H1 (cell line): ENCODE results near the gene ADM5. TPM values are rescaled to one million over a fixed set of nuclear protein-coding genes. Genes with fewer than 3 reads are reported as not detected.

Experiments
- CTCF ChIA-PET: fragments of 300-600 bp; sonication (Branson Sonifier 250); formaldehyde crosslinking; loops from one replicate; lab custom pipeline; 2021; ENCODE audit not compliant: partially characterized antibody; lab: Charles Lee
- POLR2A ChIA-PET: fragments of 300-600 bp; sonication (Branson Sonifier 250); formaldehyde crosslinking; loops from one replicate; lab custom pipeline; 2021; ENCODE audit warnings: inconsistent platforms; ENCODE audit not compliant: partially characterized antibody; lab: Charles Lee
- DNase-seq, 2 experiments: peaks; one replicate each; pipeline versions ENCODE4 v3.0.0 to v3.0.0-alpha.2; 2010 to 2022; ENCODE audit warnings: low spot score in 2 of 2, low read depth in 1 of 2, mixed read lengths in 1 of 2
- FAIRE-seq: peaks from 2 replicates; lab custom pipeline; 2011; peaks lifted over from hg19 to GRCh38; lab: Jason Lieb, UNC
- H2AFZ ChIP-seq: 2 replicates; pipeline ENCODE4 v1.8.1; 2012; ENCODE audit warnings: low read length, inconsistent platforms
- H2AK5ac ChIP-seq: 2 replicates; pipeline ENCODE4 v1.6.1; 2013; ENCODE audit warnings: low read depth, low read length
- H2BK120ac ChIP-seq: replicated peaks from 2 replicates; pipeline ENCODE3; 2013; ENCODE audit warnings: low read depth, low read length, inconsistent platforms
- H2BK12ac ChIP-seq: 2 replicates; pipeline ENCODE4 v1.6.1; 2013; ENCODE audit warnings: low read depth, low read length
- H2BK15ac ChIP-seq: 2 replicates; pipeline ENCODE4 v1.6.1; 2013; ENCODE audit warnings: low read length
- H2BK20ac ChIP-seq: 2 replicates; pipeline ENCODE4 v1.6.1; 2013; ENCODE audit warnings: low read length
- H2BK5ac ChIP-seq: 2 replicates; pipeline ENCODE4 v1.6.1; 2013; ENCODE audit warnings: low read depth, low read length
- H3K14ac ChIP-seq: 2 replicates; pipeline ENCODE4 v1.6.1; 2013; ENCODE audit warnings: inconsistent platforms; ENCODE audit not compliant: insufficient read length
- H3K18ac ChIP-seq: 2 replicates; pipeline ENCODE4 v1.6.1; 2013; ENCODE audit warnings: low read length; ENCODE audit errors: extremely low read depth
- H3K23ac ChIP-seq: 2 replicates; pipeline ENCODE4 v1.6.1; 2013; ENCODE audit warnings: inconsistent platforms; ENCODE audit not compliant: insufficient read length
- H3K23me2 ChIP-seq: 2 replicates; pipeline ENCODE4 v1.6.1; 2013; ENCODE audit warnings: low read depth, low read length
- H3K27ac ChIP-seq: 2 replicates; pipeline ENCODE4 v1.6.1; 2011; ENCODE audit warnings: low read depth, low read length, inconsistent platforms
- H3K27me3 ChIP-seq, 4 experiments: replicated peaks in 1 of 4; 1 replicate in 1 of 4; 2 replicates in 3 of 4; pipeline versions ENCODE4 v1.6.1 to v1.8.1; 2011 to 2013; ENCODE audit warnings: low read length in 3 of 4, mild to moderate bottlenecking in 3 of 4, inconsistent platforms in 2 of 4, mixed read lengths in 2 of 4, moderate library complexity in 1 of 4; ENCODE audit not compliant: control insufficient read depth in 3 of 4, insufficient read depth in 3 of 4; ENCODE audit errors: extremely low read depth in 1 of 4
- H3K36me3 ChIP-seq, 4 experiments: 2 replicates each; pipeline versions ENCODE4 v1.6.1 to v1.8.1; 2011 to 2013; ENCODE audit warnings: mild to moderate bottlenecking in 4 of 4, low read length in 3 of 4, moderate library complexity in 2 of 4, control low read depth in 1 of 4, inconsistent platforms in 1 of 4; ENCODE audit not compliant: insufficient read depth in 4 of 4, control insufficient read depth in 2 of 4
- H3K4ac ChIP-seq: replicated peaks from 2 replicates; pipeline ENCODE3; 2013; ENCODE audit warnings: low read length, low read depth, mixed read lengths, inconsistent platforms; ENCODE audit not compliant: insufficient read length
- H3K4me1 ChIP-seq, 4 experiments: replicated peaks in 1 of 4; 1 replicate in 1 of 4; 2 replicates in 3 of 4; pipeline versions ENCODE4 v1.6.1 to v1.8.1; 2011 to 2013; ENCODE audit warnings: low read length in 3 of 4, inconsistent platforms in 2 of 4, mixed read lengths in 1 of 4; ENCODE audit not compliant: insufficient read depth in 4 of 4, control insufficient read depth in 3 of 4
- H3K4me2 ChIP-seq, 2 experiments: 2 replicates each; pipeline versions ENCODE4 v1.6.1 to v1.8.1; 2011 to 2013; ENCODE audit warnings: low read depth in 2 of 2, low read length in 2 of 2, control low read depth in 1 of 2, inconsistent platforms in 1 of 2, mild to moderate bottlenecking in 1 of 2; ENCODE audit not compliant: insufficient read depth in 1 of 2
- H3K4me3 ChIP-seq, 4 experiments: fragments of 200-600, 300-600 bp in 1 of 4; sonication (generic), shearing (Covaris generic), sonication (Bioruptor Twin) in 1 of 4; 2 replicates each; pipeline versions ENCODE4 v1.5.1 to v1.8.1; 2011 to 2016; ENCODE audit warnings: low read length in 4 of 4, low read depth in 3 of 4, control low read depth in 2 of 4, inconsistent platforms in 2 of 4, mild to moderate bottlenecking in 2 of 4, mixed read lengths in 1 of 4, moderate library complexity in 1 of 4; ENCODE audit not compliant: insufficient read depth in 2 of 4; ENCODE audit errors: extremely low read depth in 1 of 4
- H3K56ac ChIP-seq: replicated peaks from 2 replicates; pipeline ENCODE3; 2013; ENCODE audit warnings: low read depth, mild to moderate bottlenecking, mixed read lengths, low read length, inconsistent platforms; ENCODE audit not compliant: insufficient read length
- H3K79me1 ChIP-seq: 2 replicates; pipeline ENCODE4 v1.6.1; 2013; ENCODE audit warnings: low read depth, low read length, control low read depth
- H3K79me2 ChIP-seq, 2 experiments: 2 replicates each; pipeline versions ENCODE4 v1.6.1 to v1.8.1; 2012 to 2013; ENCODE audit warnings: low read length in 2 of 2, mild to moderate bottlenecking in 2 of 2, inconsistent platforms in 1 of 2; ENCODE audit not compliant: insufficient read depth in 2 of 2, control insufficient read depth in 1 of 2
- H3K9ac ChIP-seq, 4 experiments: replicated peaks in 1 of 4; 1 replicate in 1 of 4; 2 replicates in 3 of 4; pipeline versions ENCODE4 v1.6.1 to v1.8.1; 2011 to 2013; ENCODE audit warnings: low read depth in 3 of 4, low read length in 3 of 4, control low read depth in 2 of 4, mild to moderate bottlenecking in 2 of 4, moderate library complexity in 2 of 4, inconsistent platforms in 1 of 4; ENCODE audit errors: extremely low read depth in 1 of 4
- H3K9me3 ChIP-seq, 2 experiments: 2 replicates each; pipeline versions ENCODE4 v1.6.1 to v1.8.1; 2012 to 2013; ENCODE audit warnings: mild to moderate bottlenecking in 2 of 2, moderate library complexity in 2 of 2, control low read depth in 1 of 2, inconsistent platforms in 1 of 2, low read depth in 1 of 2, low read length in 1 of 2, mixed read lengths in 1 of 2; ENCODE audit not compliant: insufficient read depth in 2 of 2
- H4K20me1 ChIP-seq, 2 experiments: replicated peaks in 1 of 2; 2 replicates each; pipeline versions ENCODE3 to v1.8.1; 2011 to 2013; ENCODE audit warnings: inconsistent platforms in 2 of 2, low read length in 2 of 2, mild to moderate bottlenecking in 1 of 2; ENCODE audit not compliant: insufficient read depth in 2 of 2, control insufficient read depth in 1 of 2
- H4K5ac ChIP-seq: 2 replicates; pipeline ENCODE4 v1.6.1; 2013; ENCODE audit warnings: low read length, low read depth, mixed read lengths, inconsistent platforms; ENCODE audit not compliant: insufficient read length
- H4K8ac ChIP-seq: 2 replicates; pipeline ENCODE4 v1.8.0; 2013; ENCODE audit warnings: mild to moderate bottlenecking, moderate library complexity, low read length, inconsistent platforms; ENCODE audit not compliant: insufficient read depth; ENCODE audit errors: extremely low read depth
- H4K91ac ChIP-seq: replicated peaks from 2 replicates; pipeline ENCODE3; 2013; ENCODE audit warnings: low read length, mixed read lengths, inconsistent platforms; ENCODE audit not compliant: insufficient read length
- ATF3 ChIP-seq: IDR thresholded peaks from 2 replicates; pipeline ENCODE4 v1.6.1; 2011; ENCODE audit warnings: low read depth, mild to moderate bottlenecking, low read length; ENCODE audit not compliant: insufficient read depth
- CBX8 ChIP-seq: fragments of 300-800, 300-1000 bp; sonication (generic); IDR thresholded peaks from 2 replicates; pipeline ENCODE4 v1.7.1; 2016; ENCODE audit warnings: low read depth, low read length, borderline replicate concordance
- EGR1 ChIP-seq: IDR thresholded peaks from 2 replicates; pipeline ENCODE4 v1.6.1; 2011; ENCODE audit warnings: low read depth, low read length, borderline replicate concordance
- FOSL1 ChIP-seq: IDR thresholded peaks from 2 replicates; pipeline ENCODE4 v1.6.1; 2011; ENCODE audit warnings: mild to moderate bottlenecking, low read depth, low read length, moderate library complexity; ENCODE audit not compliant: insufficient read depth
- KDM1A ChIP-seq: fragments of 200-600, 300-600 bp; sonication (generic); IDR thresholded peaks from 2 replicates; pipeline ENCODE4 v1.7.1; 2016; ENCODE audit warnings: mild to moderate bottlenecking, low read length, borderline replicate concordance
- MAX ChIP-seq: IDR thresholded peaks from 2 replicates; pipeline ENCODE4 v1.6.1; 2012; ENCODE audit warnings: inconsistent platforms
- POLR2A ChIP-seq, 2 experiments: IDR thresholded peaks; 1 replicate in 1 of 2; 2 replicates in 1 of 2; pipeline ENCODE4 v1.6.1; 2011; ENCODE audit warnings: low read depth in 2 of 2, low read length in 2 of 2, mild to moderate bottlenecking in 2 of 2; ENCODE audit errors: control extremely low read depth in 1 of 2
- SIN3A ChIP-seq, 2 experiments: IDR thresholded peaks in 1 of 2; conservative IDR thresholded peaks in 1 of 2; 2 replicates each; pipeline ENCODE4 v1.6.1; 2011 to 2012; ENCODE audit warnings: low read length in 2 of 2, improper control_type of control experiment in 1 of 2, low read depth in 1 of 2, mild to moderate bottlenecking in 1 of 2
- ZNF274 ChIP-seq: IDR thresholded peaks from 2 replicates; pipeline ENCODE4 v1.7.0; 2012; ENCODE audit warnings: low read length, borderline replicate concordance; ENCODE audit errors: extremely low read depth
- WGBS, 2 experiments: shearing (Covaris generic) in 1 of 2; methylation state at CpG; one replicate each; pipeline versions ENCODE4 v1.1.6 to v1.1.7; 2013 to 2015; ENCODE audit warnings: low lambda C conversion rate in 2 of 2, mixed read lengths in 2 of 2, inconsistent platforms in 1 of 2, low coverage in 1 of 2, missing lambda C conversion rate in 1 of 2; ENCODE audit not compliant: insufficient replicate concordance in 2 of 2, insufficient coverage in 1 of 2, insufficient read length in 1 of 2; ENCODE audit errors: extremely low coverage in 1 of 2, missing lambda C conversion rate in 1 of 2; 5-methylcytosine and 5-hydroxymethylcytosine counted together
- polyA plus RNA-seq, 7 experiments: library from polyadenylated mRNA; depleted of rRNA in 3 of 7; stranded (reverse) in 5 of 7; unstranded in 2 of 7; fragments of >200 nt in 5 of 7; fragments of 200-250 nt in 2 of 7; gene quantifications; 1 replicate in 5 of 7; 2 replicates in 1 of 7; 4 replicates in 1 of 7; pipeline versions ENCODE4 v1.2.1 to v1.2.3, GENCODE V29; 2011 to 2013; ENCODE audit warnings: missing spikeins in 2 of 7, mixed read lengths in 2 of 7
- total RNA-seq: library from RNA; stranded (reverse); fragmentation: NEBNext Ultra II Directional; extraction: Animal tissue kit (Norgen Biotek cat#: 25700); gene quantifications from 2 replicates; pipeline ENCODE4 v1.2.1, GENCODE V29; 2021

Gene ADM5
- total and polyA plus RNA-seq, 2 of the 8 experiments (the other 6 are each of a cell fraction or from before 2014, with no cell fraction given), result 2.5 to 2.6 TPM

- DNase-seq (peak; percentile 95 to 100), FAIRE-seq (no peak)
- no peak overlapping the region for H4K8ac ChIP-seq
- H3K27me3 ChIP-seq, result no peaks in the 10 kb centered on the region
- ChIA-PET CTCF (interaction anchor here (0.6 to 3.2 kb wide), 18 partner anchors 9 to 174 kb away, joined by 3 to 23 read pairs (median 4); partner anchors contain the start of genes ADM5 and CPT1C), POLR2A (interaction anchor here (1.0 to 14.5 kb wide), 14 partner anchors 8 to 195 kb away, joined by 3 to 275 read pairs (median 4); partner anchors contain the start of genes ADM5, BCL2L12, CPT1C and IRF3)
- H4K5ac ChIP-seq, result peak overlapping the region; percentile 18
- peak overlapping the region in 1 of 4 experiments; percentile 45; a peak in 4 of 8 replicates for H3K4me3 ChIP-seq
- no peak overlapping the region for H2BK120ac ChIP-seq
- H3K9me3 ChIP-seq, result no peaks in the 10 kb centered on the region
- peaks cover 17 to 55% of the 10 kb centered on the region in 2 experiments for H3K79me2 ChIP-seq
- H2AFZ ChIP-seq, result no peak overlapping the region
- peak overlapping the region; percentile 92; the same call in 1 of the 2 replicates for H2BK15ac ChIP-seq
- H3K56ac ChIP-seq, result no peak overlapping the region
- no peak overlapping the region; the same call in 1 of the 2 replicates for H3K18ac ChIP-seq
- peak overlapping the region; percentile 58 to 60 for H3K4me2 ChIP-seq
- no peak overlapping the region for H2BK20ac ChIP-seq
- peaks cover 36 to 46% of the 10 kb centered on the region in 2 experiments for H4K20me1 ChIP-seq
- 0 out of 2 replicates have a peak overlapping the region, but pooled peaks have one; percentile 35 for H2BK5ac ChIP-seq
- no peak overlapping the region for H3K9ac ChIP-seq
- H3K4ac ChIP-seq, result no peak overlapping the region
- H3K79me1 ChIP-seq, result peaks cover 9% of the 10 kb centered on the region
- H2AK5ac ChIP-seq, result no peak overlapping the region
- 38% methylated on average over 39 of the region's 40 CpGs; no CpG with 5 or more reads in 1 of the 2 experiments for WGBS, 2 experiments
- peak overlapping the region; percentile 48; the same call in 1 of the 2 replicates for H3K27ac ChIP-seq
- peaks cover 4% of the 10 kb centered on the region for H3K23me2 ChIP-seq
- no peak overlapping the region for H3K14ac ChIP-seq
- no peak overlapping the region for H4K91ac ChIP-seq
- no peak overlapping the region for H2BK12ac ChIP-seq
- H3K36me3 ChIP-seq, result peaks cover 23 to 38% (median 34%) of the 10 kb centered on the region in 4 experiments
- no peak overlapping the region for H3K23ac ChIP-seq
- peaks cover 2 to 17% (median 12%) of the 10 kb centered on the region in 4 experiments for H3K4me1 ChIP-seq
- no peak for TF ChIP-seq ZNF274
- peak; percentile 47 to 88; a peak in 3 of 4 replicates for TF ChIP-seq SIN3A (conservative IDR thresholded peaks at IDR 0.05 in 1 of 2, IDR thresholded peaks at IDR 0.05 in 1 of 2; ENCODE audit: low read depth in 1 of 2, low read length in 2 of 2)
- TF ChIP-seq ATF3, result 0 out of 2 replicates have a peak, but pooled peaks have one; percentile 8
- no peak for TF ChIP-seq KDM1A
- peak; percentile 68; the same call in 1 of the 2 replicates for TF ChIP-seq MAX
- no peak for TF ChIP-seq FOSL1
- peak in 1 of 2 experiments; percentile 52; a peak in 1 of 3 replicates for TF ChIP-seq POLR2A (IDR thresholded peaks at IDR 0.05; ENCODE audit: control extremely low read depth in 1 of 2, low read depth in 2 of 2, low read length in 2 of 2)
- TF ChIP-seq EGR1, result no peak
- TF ChIP-seq CBX8, result no peak
Observed at GRCh38 chr19:49680421-49681351, 8.7 kb upstream of the ADM5 start.
